Karpas-422 (cell line): ENCODE measurements around the gene CHURC1. TPM values are rescaled to one million over a fixed set of nuclear protein-coding genes. Genes with fewer than 3 reads are reported as not detected.

ENCODE experiments used
- DNase-seq: peaks from one replicate; pipeline ENCODE4 v3.0.0-alpha.2; 2015
- H2AFZ ChIP-seq: fragments of 200-600 bp; sonication (generic); 2 replicates; pipeline ENCODE4 v1.6.1; 2014; ENCODE audit warnings: antibody characterized with exemption, low read length, mixed read lengths
- H3K27ac ChIP-seq: fragments of 200-600 bp; sonication (generic); 2 replicates; pipeline ENCODE4 v1.5.1; 2014; ENCODE audit warnings: mild to moderate bottlenecking, low read length, moderate library complexity
- H3K27me3 ChIP-seq: fragments of 200-600 bp; sonication (generic); 2 replicates; pipeline ENCODE4 v1.6.1; 2014; ENCODE audit warnings: low read length, mixed read lengths
- H3K36me3 ChIP-seq: fragments of 200-600 bp; sonication (generic); 2 replicates; pipeline ENCODE4 v1.6.1; 2014; ENCODE audit warnings: low read length, mixed read lengths; ENCODE audit not compliant: insufficient read depth
- H3K4me1 ChIP-seq: fragments of 200-600 bp; sonication (generic); 2 replicates; pipeline ENCODE4 v1.6.1; 2014; ENCODE audit warnings: mild to moderate bottlenecking, low read length, mixed read lengths
- H3K4me2 ChIP-seq: fragments of 200-600 bp; sonication (generic); 2 replicates; pipeline ENCODE4 v1.6.1; 2014; ENCODE audit warnings: low read length, low read depth, mild to moderate bottlenecking; ENCODE audit not compliant: poor library complexity, severe bottlenecking
- H3K4me3 ChIP-seq: fragments of 200-600 bp; sonication (generic); 2 replicates; pipeline ENCODE4 v1.5.1; 2014; ENCODE audit warnings: mild to moderate bottlenecking, antibody characterized with exemption, low read length, mixed read lengths
- H3K79me2 ChIP-seq: fragments of 200-600 bp; sonication (generic); 2 replicates; pipeline ENCODE4 v1.6.1; 2014; ENCODE audit warnings: mild to moderate bottlenecking, low read length, mixed read lengths
- H3K9ac ChIP-seq: fragments of 200-600 bp; sonication (generic); 2 replicates; pipeline ENCODE4 v1.6.0; 2014; ENCODE audit warnings: low read length
- H3K9me2 ChIP-seq: fragments of 200-600 bp; sonication (generic), shearing (Covaris generic); replicated peaks from 2 replicates; pipeline ENCODE4 v1.6.0; 2014; ENCODE audit warnings: mild to moderate bottlenecking, low read length, moderate library complexity; ENCODE audit not compliant: insufficient read depth
- H3K9me3 ChIP-seq: fragments of 300-700, 200-600 bp; sonication (generic); 2 replicates; pipeline ENCODE4 v1.6.1; 2014; ENCODE audit warnings: low read length, mixed read lengths
- H4K20me1 ChIP-seq: fragments of 200-600 bp; sonication (generic); 2 replicates; pipeline ENCODE4 v1.6.1; 2014; ENCODE audit warnings: mild to moderate bottlenecking, antibody characterized with exemption, low read length, low read depth; ENCODE audit not compliant: insufficient read depth
- total RNA-seq: library from RNA; depleted of rRNA; stranded (reverse); fragments of >200 nt; shearing (Covaris generic); gene quantifications from 2 replicates; pipeline ENCODE4 v1.2.3, GENCODE V29; 2014; ENCODE audit warnings: low replicate concordance

CHURC1 gene
- total RNA-seq, 1 experiment from 2014 or later = 136 TPM

- no peaks in the 10 kb centered on the region for H3K27me3 ChIP-seq
- H3K4me2 ChIP-seq = no peak overlapping the region
- no peaks in the 10 kb centered on the region for H3K9me2 ChIP-seq
- DNase-seq = no peak
- no peaks in the 10 kb centered on the region for H3K36me3 ChIP-seq
- peaks cover 29% of the 10 kb centered on the region for H3K4me1 ChIP-seq
- H3K27ac ChIP-seq = no peak overlapping the region
- H2AFZ ChIP-seq = no peak overlapping the region
- no peak overlapping the region for H3K4me3 ChIP-seq
- H4K20me1 ChIP-seq = peaks cover 32% of the 10 kb centered on the region; the same call in 1 of the 2 replicates
- H3K79me2 ChIP-seq = no peaks in the 10 kb centered on the region
- H3K9me3 ChIP-seq = no peaks in the 10 kb centered on the region
- H3K9ac ChIP-seq = no peak overlapping the region
These were observed 56.7 kb downstream of the CHURC1 start for GRCh38 chr14:64970776-64971477.

GRCh38 chr14:64971491-64971942, 57.3 kb downstream of the CHURC1 start:
- Histone ChIP-seq H4K20me1 (peaks cover 32% of the 10 kb centered on the region; the same call in 1 of the 2 replicates), H3K36me3 (no peaks in the 10 kb centered on the region), H3K9me2 (no peaks in the 10 kb centered on the region), H3K27me3 (no peaks in the 10 kb centered on the region), H3K27ac (no peak overlapping the region), H3K9ac (peak overlapping the region; percentile 55), H2AFZ (no peak overlapping the region), H3K9me3 (no peaks in the 10 kb centered on the region), H3K4me3 (peak overlapping the region; percentile 58; the same call in 1 of the 2 replicates), H3K4me2 (peak overlapping the region; percentile 60), H3K79me2 (no peaks in the 10 kb centered on the region), H3K4me1 (peaks cover 29% of the 10 kb centered on the region)
- no peak for DNase-seq

GRCh38 chr14:64971943-64972791, 57.9 kb downstream of the CHURC1 start, which contains the start of gene RAB15:
Gene RAB15, minus strand, starts transcription at chr14:64972336. Its CDS starts 260 bp downstream, at chr14:64972076.
- Histone ChIP-seq H3K9ac (peak within 1 kb of the TSS; percentile 63), H3K27me3 (no peaks in the 10 kb centered on the region), H4K20me1 (peaks cover 32% of the 10 kb centered on the region; the same call in 1 of the 2 replicates), H2AFZ (no peak within 1 kb of the TSS), H3K4me1 (peaks cover 29% of the 10 kb centered on the region), H3K36me3 (no peaks in the 10 kb centered on the region), H3K27ac (no peak within 1 kb of the TSS), H3K79me2 (no peaks in the 10 kb centered on the region), H3K9me2 (no peaks in the 10 kb centered on the region), H3K9me3 (no peaks in the 10 kb centered on the region), H3K4me2 (peak within 1 kb of the TSS; percentile 70), H3K4me3 (peak within 1 kb of the TSS; percentile 67)
- DNase-seq = peak; percentile 60

DNA sequence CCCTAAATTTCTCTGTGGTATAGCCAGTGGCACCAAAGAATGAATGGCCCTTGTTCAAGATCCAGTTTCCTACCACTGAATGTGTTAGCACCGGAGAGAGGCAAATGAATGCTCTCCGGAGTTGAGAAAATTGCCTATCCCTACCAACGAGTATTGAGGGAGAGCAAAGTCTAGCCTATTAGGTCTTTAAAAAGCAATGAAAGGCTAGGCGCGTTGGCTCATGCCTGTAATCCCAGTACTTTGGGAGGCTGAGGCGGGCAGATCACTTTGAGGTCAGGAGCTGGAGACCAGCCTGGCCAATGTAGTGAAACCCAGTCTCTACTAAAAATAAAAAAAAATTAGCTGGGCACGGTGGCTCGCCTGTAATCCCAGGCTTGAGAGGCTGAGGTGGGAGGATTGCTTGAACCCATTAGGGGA, 58.8 kb downstream of the CHURC1 start:
- Histone ChIP-seq H3K79me2 (no peaks in the 10 kb centered on the region), H3K4me2 (peak overlapping the region; percentile 70), H3K4me3 (no peak overlapping the region), H3K36me3 (no peaks in the 10 kb centered on the region), H3K27me3 (no peaks in the 10 kb centered on the region), H2AFZ (no peak overlapping the region), H3K9me3 (no peaks in the 10 kb centered on the region), H3K9ac (no peak overlapping the region), H3K4me1 (peaks cover 25% of the 10 kb centered on the region), H3K9me2 (no peaks in the 10 kb centered on the region), H3K27ac (no peak overlapping the region), H4K20me1 (peaks cover 32% of the 10 kb centered on the region; the same call in 1 of the 2 replicates)
- DNase-seq = no peak

GRCh38 chr14:64973826-64974225, 59.6 kb downstream of the CHURC1 start:
- H3K9me2 ChIP-seq = no peaks in the 10 kb centered on the region
- H3K4me1 ChIP-seq = peaks cover 17% of the 10 kb centered on the region
- no peak overlapping the region for H3K4me3 ChIP-seq
- no peaks in the 10 kb centered on the region for H3K9me3 ChIP-seq
- no peaks in the 10 kb centered on the region for H3K27me3 ChIP-seq
- no peak overlapping the region for H3K27ac ChIP-seq
- H3K36me3 ChIP-seq = no peaks in the 10 kb centered on the region
- no peaks in the 10 kb centered on the region for H3K79me2 ChIP-seq
- peaks cover 29% of the 10 kb centered on the region; the same call in 1 of the 2 replicates for H4K20me1 ChIP-seq
- H3K9ac ChIP-seq = no peak overlapping the region
- no peak for DNase-seq
- no peak overlapping the region for H3K4me2 ChIP-seq
- H2AFZ ChIP-seq = no peak overlapping the region

GRCh38 chr14:64974563-64974962, 60.3 kb downstream of the CHURC1 start:
- Histone ChIP-seq H3K4me2 (no peak overlapping the region), H3K4me3 (no peak overlapping the region)

DNA sequence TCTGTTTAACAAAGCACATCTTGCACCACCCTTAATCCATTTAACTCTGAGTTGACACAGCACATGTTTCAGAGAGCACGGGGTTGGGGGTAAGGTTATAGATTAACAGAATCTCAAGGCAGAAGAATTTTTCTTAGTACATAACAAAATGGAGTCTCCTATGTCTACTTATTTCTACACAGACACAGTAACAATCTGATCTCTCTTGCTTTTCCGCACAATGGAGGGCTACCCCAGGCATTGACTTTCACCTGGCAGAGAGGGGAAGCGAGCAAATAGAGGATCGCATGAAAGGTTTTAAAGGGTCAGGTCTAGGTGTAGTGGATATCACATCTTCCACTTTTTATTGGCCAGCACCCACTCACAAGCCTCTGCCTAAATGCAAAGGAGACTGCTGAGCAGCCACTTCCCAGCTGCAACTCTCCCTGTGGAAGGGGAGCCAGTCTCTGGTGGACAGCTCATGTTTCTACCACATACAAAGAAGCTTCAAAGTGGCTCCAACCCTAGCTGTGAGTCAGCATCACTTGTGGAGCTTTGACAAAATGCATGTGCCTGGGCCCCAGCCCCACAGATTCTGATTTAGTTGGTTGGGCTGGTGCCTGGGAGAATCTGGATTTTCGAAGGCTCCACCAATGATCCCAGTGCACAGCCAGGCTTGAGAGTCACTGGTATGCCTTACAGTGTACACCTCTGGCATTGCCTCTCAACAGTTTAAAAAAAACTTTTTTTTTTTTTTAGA, 65.2 kb downstream of the CHURC1 start:
- Histone ChIP-seq H4K20me1 (no peaks in the 10 kb centered on the region; the same call in 1 of the 2 replicates), H3K27ac (no peak overlapping the region), H3K9ac (no peak overlapping the region), H3K9me2 (no peaks in the 10 kb centered on the region), H3K9me3 (no peaks in the 10 kb centered on the region), H3K4me1 (peaks cover 6% of the 10 kb centered on the region), H3K36me3 (no peaks in the 10 kb centered on the region), H3K79me2 (no peaks in the 10 kb centered on the region), H3K4me2 (no peak overlapping the region), H2AFZ (no peak overlapping the region), H3K27me3 (no peaks in the 10 kb centered on the region), H3K4me3 (no peak overlapping the region)
- DNase-seq = no peak

More at GRCh38 chr14:64974563-64974962, 60.3 kb downstream of the CHURC1 start:
- Histone ChIP-seq H3K9me2 (no peaks in the 10 kb centered on the region), H3K9ac (no peak overlapping the region), H3K36me3 (no peaks in the 10 kb centered on the region), H3K27ac (no peak overlapping the region), H2AFZ (no peak overlapping the region), H3K9me3 (no peaks in the 10 kb centered on the region), H3K27me3 (no peaks in the 10 kb centered on the region), H4K20me1 (peaks cover 22% of the 10 kb centered on the region; the same call in 1 of the 2 replicates), H3K4me1 (peaks cover 10% of the 10 kb centered on the region), H3K79me2 (no peaks in the 10 kb centered on the region)
- DNase-seq = no peak
